HEK293T (cell line): ENCODE data around the gene SAT1.

Experiments
- ARNT ChIP-seq: fragments of 450-650 bp; IDR thresholded peaks from 2 replicates; pipeline ENCODE4 v1.6.1; 2017; ENCODE audit warnings: mild to moderate bottlenecking
- BHLHE40 ChIP-seq: fragments of 450-650 bp; IDR thresholded peaks from 2 replicates; pipeline ENCODE4 v1.6.1; 2016; ENCODE audit warnings: mild to moderate bottlenecking, moderate library complexity, borderline replicate concordance
- FOXM1 ChIP-seq: fragments of 450-650 bp; IDR thresholded peaks from 2 replicates; pipeline ENCODE4 v1.6.1; 2017; ENCODE audit warnings: mild to moderate bottlenecking, borderline replicate concordance
- NFRKB ChIP-seq: fragments of 450-650 bp; IDR thresholded peaks from 2 replicates; pipeline ENCODE4 v1.6.1; 2016; ENCODE audit warnings: mild to moderate bottlenecking, moderate library complexity
- PKNOX1 ChIP-seq: fragments of 450-650 bp; IDR thresholded peaks from 2 replicates; pipeline ENCODE4 v1.6.1; 2016
- SP1 ChIP-seq: fragments of 450-650 bp; IDR thresholded peaks from 2 replicates; pipeline ENCODE4 v1.6.1; 2017

- TF ChIP-seq ARNT (no peak), SP1 (no peak), PKNOX1 (no peak), BHLHE40 (no peak), FOXM1 (no peak), NFRKB (no peak)
These were observed 49.7 kb downstream of the SAT1 start for GRCh38 chrX:23832721-23833120.
